SK-N-SH (cell line): ENCODE results near the gene PODN.

Experiments
- GABPA ChIP-seq: IDR thresholded peaks from 2 replicates; pipeline ENCODE4 v1.4.0; 2012; ENCODE audit warnings: low read depth, mild to moderate bottlenecking
- JUND ChIP-seq: IDR thresholded peaks from 2 replicates; pipeline ENCODE4 v1.4.0; 2012
- NRF1 ChIP-seq: IDR thresholded peaks from 2 replicates; pipeline ENCODE4 v1.6.1; 2012; ENCODE audit warnings: low read depth, mild to moderate bottlenecking, low read length
- POLR2AphosphoS5 ChIP-seq: IDR thresholded peaks from 2 replicates; pipeline ENCODE4 v1.6.1; 2012; ENCODE audit warnings: low read depth, low read length
- RAD21 ChIP-seq: IDR thresholded peaks from 2 replicates; pipeline ENCODE4 v1.6.1; 2012; ENCODE audit warnings: mild to moderate bottlenecking, low read length
- TAF1 ChIP-seq: IDR thresholded peaks from 2 replicates; pipeline ENCODE4 v1.6.1; 2012; ENCODE audit warnings: low read depth, mild to moderate bottlenecking, low read length, moderate library complexity, borderline replicate concordance
- YY1 ChIP-seq: IDR thresholded peaks from 2 replicates; pipeline ENCODE4 v1.4.0; 2012; ENCODE audit warnings: low read depth, mild to moderate bottlenecking
- TF ChIP-seq, protein P1 (sequence below): fragments of 200-600 bp; sonication (generic); IDR thresholded peaks from 2 replicates; pipeline ENCODE4 v1.6.1; 2017; ENCODE audit warnings: antibody characterized with exemption, mild to moderate bottlenecking, moderate library complexity

DNA sequence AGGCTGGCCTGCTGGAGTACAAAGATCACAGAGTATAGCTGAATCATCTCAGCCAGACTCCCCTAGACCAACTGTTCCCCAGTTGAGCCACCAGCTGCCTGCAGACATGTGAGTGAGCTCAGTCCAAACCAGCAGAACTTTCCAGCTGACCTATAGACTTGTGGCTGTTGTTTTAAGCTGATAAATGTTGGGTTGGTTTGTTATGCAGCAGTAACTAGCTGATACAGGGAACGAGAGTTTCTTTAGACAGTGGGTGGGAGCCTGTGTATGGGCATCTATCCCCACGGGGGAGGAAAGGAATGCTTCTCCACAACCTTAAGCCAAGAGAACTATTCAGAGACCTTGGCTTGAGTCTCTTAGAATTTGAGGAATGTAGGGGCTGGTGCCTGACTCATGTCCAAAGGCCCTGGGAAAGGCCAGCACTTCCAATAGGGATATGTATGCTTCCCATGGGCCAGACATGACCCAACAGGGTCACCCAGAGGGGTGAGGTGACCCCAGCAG, 50.3 kb downstream of the PODN start:
- TF ChIP-seq POLR2AphosphoS5 (no peak), YY1 (no peak), JUND (no peak), RAD21 (no peak), TAF1 (no peak), GABPA (no peak), NRF1 (no peak)
- TF ChIP-seq, protein P1, sequence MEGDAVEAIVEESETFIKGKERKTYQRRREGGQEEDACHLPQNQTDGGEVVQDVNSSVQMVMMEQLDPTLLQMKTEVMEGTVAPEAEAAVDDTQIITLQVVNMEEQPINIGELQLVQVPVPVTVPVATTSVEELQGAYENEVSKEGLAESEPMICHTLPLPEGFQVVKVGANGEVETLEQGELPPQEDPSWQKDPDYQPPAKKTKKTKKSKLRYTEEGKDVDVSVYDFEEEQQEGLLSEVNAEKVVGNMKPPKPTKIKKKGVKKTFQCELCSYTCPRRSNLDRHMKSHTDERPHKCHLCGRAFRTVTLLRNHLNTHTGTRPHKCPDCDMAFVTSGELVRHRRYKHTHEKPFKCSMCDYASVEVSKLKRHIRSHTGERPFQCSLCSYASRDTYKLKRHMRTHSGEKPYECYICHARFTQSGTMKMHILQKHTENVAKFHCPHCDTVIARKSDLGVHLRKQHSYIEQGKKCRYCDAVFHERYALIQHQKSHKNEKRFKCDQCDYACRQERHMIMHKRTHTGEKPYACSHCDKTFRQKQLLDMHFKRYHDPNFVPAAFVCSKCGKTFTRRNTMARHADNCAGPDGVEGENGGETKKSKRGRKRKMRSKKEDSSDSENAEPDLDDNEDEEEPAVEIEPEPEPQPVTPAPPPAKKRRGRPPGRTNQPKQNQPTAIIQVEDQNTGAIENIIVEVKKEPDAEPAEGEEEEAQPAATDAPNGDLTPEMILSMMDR: no peak
